GM06990 (cell line): Measurements from ENCODE around the gene VIPR2.
"Not testable (repeated sequence)": the region's sequence is repeated elsewhere in the genome, so short reads cannot be mapped to it uniquely, and the experiment has no call there.

Experiments
- DNase-seq: peaks from one replicate; pipeline ENCODE4 v3.0.0-alpha.2; 2011; ENCODE audit not compliant: insufficient read length; ENCODE audit errors: extremely low read depth
- H3K27me3 ChIP-seq: replicated peaks from 2 replicates; pipeline ENCODE4 v1.6.0; 2011; ENCODE audit warnings: low read length; ENCODE audit not compliant: control insufficient read depth, insufficient read depth
- H3K36me3 ChIP-seq: 2 replicates; pipeline ENCODE4 v1.5.1; 2011; ENCODE audit warnings: low read length; ENCODE audit not compliant: control insufficient read depth, insufficient read depth
- H3K4me3 ChIP-seq: replicated peaks from 2 replicates; pipeline ENCODE4 v1.5.1; 2011; ENCODE audit warnings: low read depth, mild to moderate bottlenecking, control low read depth, low read length
- CTCF ChIP-seq: IDR thresholded peaks from 2 replicates; pipeline ENCODE4 v1.5.1; 2011; ENCODE audit warnings: low read length, control low read depth, mild to moderate bottlenecking, inconsistent platforms; ENCODE audit not compliant: insufficient read depth, poor library complexity, severe bottlenecking

The VIPR2 gene

GRCh38 chr7:158992759-158993158 is 151.9 kb downstream of the VIPR2 start:
- Histone ChIP-seq H3K36me3 (no peaks in the 10 kb centered on the region), H3K27me3 (no peaks in the 10 kb centered on the region), H3K4me3 (no peak overlapping the region)
- no peak for TF ChIP-seq CTCF
- no peak for DNase-seq

GRCh38 chr7:158991824-158992621 is 152.6 kb downstream of the VIPR2 start:
- no peaks in the 10 kb centered on the region for H3K36me3 ChIP-seq
- no peak overlapping the region for H3K4me3 ChIP-seq
- H3K27me3 ChIP-seq, result no peaks in the 10 kb centered on the region
- no peak for TF ChIP-seq CTCF
- no peak for DNase-seq

- no peak overlapping the region for H3K4me3 ChIP-seq
- DNase-seq, result no peak
- no peaks in the 10 kb centered on the region for H3K36me3 ChIP-seq
- TF ChIP-seq CTCF, result no peak
- no peaks in the 10 kb centered on the region for H3K27me3 ChIP-seq
These were observed 155.7 kb downstream of the VIPR2 start for GRCh38 chr7:158988996-158989395.

GRCh38 chr7:158988302-158988862 is 156.3 kb downstream of the VIPR2 start:
- Histone ChIP-seq H3K27me3 (no peaks in the 10 kb centered on the region), H3K36me3 (no peaks in the 10 kb centered on the region), H3K4me3 (no peak overlapping the region)
- no peak for TF ChIP-seq CTCF
- no peak for DNase-seq

- Histone ChIP-seq H3K27me3 (no peaks in the 10 kb centered on the region), H3K36me3 (no peaks in the 10 kb centered on the region), H3K4me3 (no peak overlapping the region)
- no peak for TF ChIP-seq CTCF
- no peak for DNase-seq
These were observed 157.0 kb downstream of the VIPR2 start for GRCh38 chr7:158987691-158988090.

GRCh38 chr7:158985583-158985982 is 159.1 kb downstream of the VIPR2 start:
- TF ChIP-seq CTCF, result no peak
- no peak for DNase-seq
- Histone ChIP-seq H3K4me3 (no peak overlapping the region), H3K36me3 (no peaks in the 10 kb centered on the region), H3K27me3 (no peaks in the 10 kb centered on the region)

- H3K4me3 ChIP-seq, DNase-seq, H3K27me3 ChIP-seq, H3K36me3 ChIP-seq: not testable (repeated sequence)
These were observed 160.7 kb downstream of the VIPR2 start for GRCh38 chr7:158984007-158984406.

- not testable (repeated sequence) for DNase-seq, H3K36me3 ChIP-seq, H3K4me3 ChIP-seq, H3K27me3 ChIP-seq
These were observed 162.6 kb downstream of the VIPR2 start for GRCh38 chr7:158982080-158982479.
